Erythroblast (primary cell): ENCODE results near the gene MYBPH.

Experiments
- DNase-seq, 2 experiments: peaks; one replicate each; lab custom pipeline; 2025; lab: John Stamatoyannopoulos, UW
- GATA1 ChIP-seq: IDR thresholded peaks from 2 replicates; pipeline ENCODE4 v1.6.1; 2011; ENCODE audit warnings: low read depth, mild to moderate bottlenecking, control low read depth, low read length, moderate library complexity
- POLR2A ChIP-seq: IDR thresholded peaks from 2 replicates; pipeline ENCODE4 v1.6.1; 2011; ENCODE audit warnings: mild to moderate bottlenecking, low read length

Gene MYBPH

DNA sequence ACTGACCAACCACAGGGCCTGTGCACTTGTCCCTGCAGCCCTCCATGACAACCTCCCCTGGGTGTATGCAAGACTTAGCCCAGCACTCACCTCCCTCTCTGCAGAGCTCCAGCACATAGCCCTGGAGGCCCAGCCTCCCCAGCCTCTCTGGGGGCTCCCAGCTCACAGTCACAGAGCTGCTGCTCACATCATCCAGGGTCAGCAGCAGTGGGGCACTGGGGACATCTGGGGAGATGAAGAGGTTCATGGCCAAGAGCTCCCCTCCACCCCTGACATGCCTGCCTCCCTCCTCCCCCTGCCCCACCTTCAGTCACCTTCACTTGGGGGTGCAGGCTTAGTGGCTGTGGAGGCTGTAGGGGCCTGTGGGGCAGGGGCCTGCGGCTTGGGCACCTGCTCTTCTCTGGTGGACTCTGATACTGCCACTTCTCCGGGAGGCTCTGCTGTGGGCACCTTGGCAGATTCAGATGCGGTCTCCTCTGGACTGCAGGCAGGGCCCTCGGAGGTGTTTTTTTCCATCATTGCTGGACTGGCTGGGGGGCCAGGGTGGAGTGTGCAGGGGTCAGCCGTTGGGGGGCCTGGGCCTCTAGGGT is at the start of gene MYBPH:
Gene MYBPH (minus strand): TSS at position 590 of the 590 bp plus-strand sequence. CDS start 71 bp downstream, at position 519.
- DNase-seq = no peak
- TF ChIP-seq POLR2A (no peak), GATA1 (no peak)

DNA sequence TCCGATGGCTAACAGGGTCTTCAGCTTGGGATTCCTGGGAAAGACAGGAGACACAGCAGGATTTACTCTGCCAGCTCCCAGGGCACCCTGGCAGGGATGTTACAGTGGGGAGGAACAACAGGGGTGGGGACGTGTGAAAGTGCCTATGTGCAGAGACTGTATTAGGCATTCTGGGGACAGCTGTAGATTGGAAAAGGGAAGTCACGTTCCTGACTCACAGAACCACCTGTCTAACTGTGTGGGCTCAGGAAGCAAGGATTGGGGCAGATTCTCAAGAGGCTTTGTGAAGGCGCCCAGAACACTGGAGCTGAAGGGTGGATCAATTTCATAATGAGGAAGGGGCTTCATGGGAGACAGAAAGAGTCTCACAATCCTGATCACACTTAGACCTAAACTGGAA is 49.4 kb upstream of the MYBPH start:
- TF ChIP-seq GATA1 (no peak), POLR2A (no peak)
- DNase-seq = no peak

GRCh38 chr1:203223012-203223775 is 47.6 kb upstream of the MYBPH start:
- no peak for TF ChIP-seq POLR2A
- TF ChIP-seq GATA1 = no peak
- no peak for DNase-seq

- TF ChIP-seq GATA1 = no peak
- TF ChIP-seq POLR2A = no peak
- no peak for DNase-seq
These were observed 44.3 kb upstream of the MYBPH start for GRCh38 chr1:203219934-203220333.

DNA sequence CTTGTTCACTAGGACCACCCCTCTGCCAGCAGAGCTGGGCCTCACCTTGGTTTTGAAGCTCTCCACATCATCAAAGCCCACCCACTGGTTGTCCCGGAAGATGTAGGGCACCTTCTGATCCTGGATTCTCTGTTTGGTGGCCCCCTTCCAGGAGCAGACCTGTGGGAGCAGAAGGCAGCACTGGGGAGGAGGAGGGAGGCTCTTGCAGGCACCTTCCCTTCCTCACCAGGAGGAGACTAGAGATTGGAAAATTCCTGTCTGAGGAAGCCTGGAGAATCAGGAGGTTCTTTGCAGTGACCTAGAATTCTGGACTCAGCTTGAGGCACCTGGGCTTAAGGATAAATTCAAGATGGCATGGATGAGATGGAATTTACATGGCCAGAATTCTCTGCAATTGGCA is 43.5 kb upstream of the MYBPH start:
- TF ChIP-seq GATA1 = no peak
- TF ChIP-seq POLR2A = no peak

GRCh38 chr1:203217668-203218067 is 42.0 kb upstream of the MYBPH start:
- no peak for TF ChIP-seq GATA1
- no peak for TF ChIP-seq POLR2A
- DNase-seq = peak in 1 of 2 experiments; percentile 4

More for the DNA sequence above, 43.5 kb upstream of the MYBPH start:
- DNase-seq = no peak

DNA sequence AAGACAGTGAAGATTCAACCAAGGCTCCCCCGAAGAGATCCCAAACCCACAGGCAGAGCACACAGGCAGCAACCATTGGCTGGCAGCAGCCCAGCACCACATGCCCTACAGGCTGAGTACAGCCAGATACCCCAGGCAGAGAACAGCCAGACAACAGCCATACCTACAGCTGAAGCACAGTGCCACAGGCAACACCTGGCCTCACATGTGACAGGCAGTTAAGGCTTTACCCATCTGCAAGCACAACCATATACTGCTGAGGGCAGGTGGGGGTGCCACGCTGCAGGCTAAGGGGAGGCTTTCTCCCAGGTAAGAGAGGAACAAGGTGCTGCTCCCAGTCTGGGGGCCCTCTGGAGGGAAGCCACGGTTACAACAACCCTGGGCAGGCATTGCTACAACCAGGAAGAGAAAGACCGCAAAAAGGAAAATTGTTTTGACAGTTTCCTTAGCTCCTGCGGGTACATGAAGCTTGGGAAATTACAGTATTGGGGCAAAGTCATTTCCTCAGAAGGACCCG is 41.6 kb upstream of the MYBPH start:
- DNase-seq = no peak
- no peak for TF ChIP-seq POLR2A
- TF ChIP-seq GATA1 = no peak

DNA sequence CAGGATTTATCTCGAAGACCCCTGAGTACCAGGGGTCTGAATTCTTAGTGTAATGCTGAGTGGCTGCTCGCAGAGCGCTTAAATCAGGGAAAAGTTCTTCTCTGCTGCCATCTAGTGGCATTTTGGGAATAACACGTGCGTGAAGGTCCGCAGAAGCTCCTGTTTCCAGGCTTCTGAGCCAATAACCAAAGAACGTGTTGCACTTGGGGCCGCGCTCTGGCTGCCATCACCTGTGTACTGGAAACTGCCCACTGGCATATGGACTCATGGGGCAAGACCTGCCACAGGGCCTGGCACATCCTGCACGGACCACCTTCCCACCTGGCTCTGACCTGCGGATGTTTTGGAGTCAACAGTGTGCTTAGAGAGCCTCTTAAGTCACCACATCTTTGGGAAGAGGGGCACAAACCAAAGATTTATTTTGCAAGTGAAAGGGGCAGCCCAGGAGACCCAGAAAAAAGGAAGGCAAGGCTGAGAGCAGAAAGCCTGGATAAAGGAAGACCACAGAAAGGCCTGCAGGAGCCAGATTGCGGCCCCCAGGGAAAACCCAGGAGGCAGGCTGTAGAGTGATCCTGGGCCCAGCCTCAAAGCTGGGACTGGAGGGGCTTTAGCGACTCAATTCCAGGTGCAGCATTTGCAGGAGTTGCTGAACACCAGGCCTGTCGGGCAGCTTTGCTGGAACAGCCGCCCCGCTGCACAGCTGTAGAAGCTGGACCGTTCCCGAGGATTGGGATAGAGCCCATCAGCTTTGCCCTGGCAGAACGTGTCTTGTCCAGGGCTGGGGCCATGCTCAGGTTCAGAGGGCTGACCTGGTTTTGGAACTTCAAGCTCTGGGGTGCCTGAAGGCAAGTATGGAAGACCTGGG is 40.9 kb upstream of the MYBPH start:
- TF ChIP-seq POLR2A (no peak), GATA1 (no peak)
- peak; percentile 60 to 83 for DNase-seq

DNA sequence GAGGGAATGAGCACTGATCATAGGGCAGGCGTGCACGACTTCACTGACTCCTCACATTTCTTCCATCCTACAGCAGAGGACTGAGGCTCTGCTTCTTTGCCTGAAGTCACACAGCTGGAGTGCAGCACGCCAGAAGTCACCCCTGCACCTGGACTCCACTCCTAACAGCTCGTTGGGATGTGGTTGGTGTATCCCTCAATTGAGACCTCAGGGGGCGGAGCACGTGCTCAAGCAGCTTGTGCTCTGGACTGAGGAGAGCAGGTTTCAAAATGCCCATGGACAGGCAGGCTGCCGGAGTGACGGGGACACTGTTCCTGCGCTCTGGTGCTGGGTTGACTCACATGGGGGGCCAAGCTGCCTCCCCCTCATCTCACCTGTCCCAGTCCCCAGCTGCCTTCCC is 39.9 kb upstream of the MYBPH start:
- TF ChIP-seq POLR2A (no peak), GATA1 (no peak)
- DNase-seq = no peak

DNA sequence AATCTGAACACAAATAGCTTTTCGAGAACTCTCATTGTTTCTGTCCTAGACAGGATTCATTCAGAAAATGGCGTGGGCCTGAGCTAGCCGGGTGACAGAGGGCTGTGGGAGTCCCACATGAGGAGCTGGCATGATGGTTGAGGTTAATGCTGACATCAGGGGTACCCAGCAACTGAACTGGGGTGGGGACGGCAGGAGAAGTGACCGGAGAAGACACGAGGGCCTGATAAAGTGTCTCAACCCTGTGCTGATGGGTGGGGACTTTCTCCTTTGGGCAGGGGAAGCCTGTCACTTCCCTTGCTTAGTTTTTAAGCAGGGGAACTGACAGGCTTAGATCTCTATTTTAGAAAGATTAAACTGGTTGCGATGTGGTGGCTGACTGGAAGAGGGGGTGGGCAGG is 39.2 kb upstream of the MYBPH start:
- TF ChIP-seq POLR2A = no peak
- TF ChIP-seq GATA1 = no peak
- no peak for DNase-seq

- TF ChIP-seq POLR2A (no peak), GATA1 (no peak)
- no peak for DNase-seq
These were observed 37.5 kb upstream of the MYBPH start for GRCh38 chr1:203213126-203213525.

- no peak for DNase-seq
- no peak for TF ChIP-seq GATA1
- TF ChIP-seq POLR2A = no peak
These were observed 36.2 kb upstream of the MYBPH start for GRCh38 chr1:203211812-203212211.

DNA sequence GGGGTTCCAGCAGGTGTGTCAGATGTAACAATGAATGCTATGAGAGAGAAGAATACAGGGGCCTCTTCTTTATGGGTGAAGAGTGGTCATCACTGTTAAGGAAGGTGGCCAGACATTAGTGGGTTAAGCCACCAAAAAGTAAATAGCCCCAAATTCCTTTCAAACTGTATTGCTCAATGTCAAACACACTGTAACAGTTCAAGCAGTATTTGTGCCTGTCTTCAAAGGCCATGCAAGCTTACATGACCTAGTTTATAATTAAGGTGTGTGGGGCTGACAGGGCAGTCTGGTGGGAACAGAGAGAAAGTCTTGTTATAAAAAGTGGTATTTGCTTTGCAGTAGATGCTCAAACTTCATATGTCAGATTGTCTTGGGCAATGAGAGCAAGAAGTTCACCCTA is 35.4 kb upstream of the MYBPH start:
- no peak for DNase-seq
- TF ChIP-seq POLR2A = no peak
- TF ChIP-seq GATA1 = no peak
